ENCODE measurements around the gene RGMA.

Gene RGMA

DNA sequence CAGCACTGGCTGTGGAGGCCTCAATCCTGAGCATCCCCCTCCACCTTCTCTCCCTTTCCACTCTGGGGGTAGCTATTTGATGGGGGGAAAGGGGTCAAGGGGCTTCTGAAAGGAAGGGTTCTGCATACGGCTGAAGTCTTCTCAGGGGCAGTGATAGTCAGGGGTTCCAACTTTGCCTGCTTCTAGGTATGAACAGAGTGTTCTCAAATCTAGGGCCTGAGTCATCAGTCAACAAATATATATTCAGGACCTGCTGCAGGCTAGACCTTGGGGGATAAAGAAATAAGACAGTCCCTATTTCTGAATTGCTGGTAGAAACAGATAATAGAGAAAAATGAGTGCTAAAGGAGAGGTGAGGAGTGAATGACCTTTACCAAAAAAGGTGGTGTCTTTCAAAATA is 12.8 kb downstream of the RGMA start:
- Histone ChIP-seq H3K27me3 (ENCODE audit: insufficient read depth, low read length) (peaks cover 82% of the 10 kb centered on the region), H3K27ac (ENCODE audit: low read depth, low read length) (no peak overlapping the region), H3K4me3 (ENCODE audit: low read depth, low read length) (no peak overlapping the region), H3K4me1 (ENCODE audit: control insufficient read depth, insufficient read depth, low read length, unreplicated experiment) (no peaks in the 10 kb centered on the region), H3K79me2 (ENCODE audit: control insufficient read depth, insufficient read depth, low read length, unreplicated experiment) (no peaks in the 10 kb centered on the region), H2AFZ (ENCODE audit: low read length, unreplicated experiment) (no peak overlapping the region), H3K36me3 (ENCODE audit: insufficient read depth, low read length) (no peaks in the 10 kb centered on the region)

DNA sequence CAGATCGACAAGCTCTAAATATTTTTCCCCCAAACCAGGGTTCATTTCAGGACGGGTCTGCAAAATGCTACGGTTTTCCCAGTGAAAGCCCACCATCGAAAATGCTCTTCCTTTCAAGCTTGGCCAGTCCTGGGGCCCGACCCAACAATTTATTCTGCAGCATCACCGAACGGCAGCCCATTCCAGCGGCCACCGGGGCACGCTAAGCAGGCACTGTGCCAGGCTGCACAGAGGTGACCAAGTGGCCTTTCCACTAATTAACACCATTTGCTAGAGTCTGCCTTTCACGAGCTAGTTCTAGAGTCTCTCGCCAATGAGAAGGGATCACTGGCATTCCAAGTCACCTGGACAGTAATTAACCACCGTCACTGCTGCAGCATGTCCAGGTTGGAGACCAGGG is 14.4 kb downstream of the RGMA start:
- no peak overlapping the region for H3K4me3 ChIP-seq (ENCODE audit: low read depth, low read length)
- no peaks in the 10 kb centered on the region for H3K36me3 ChIP-seq (ENCODE audit: insufficient read depth, low read length)
- no peaks in the 10 kb centered on the region for H3K4me1 ChIP-seq (ENCODE audit: control insufficient read depth, insufficient read depth, low read length, unreplicated experiment)
- H3K27ac ChIP-seq (ENCODE audit: low read depth, low read length), result no peak overlapping the region
- H3K79me2 ChIP-seq (ENCODE audit: control insufficient read depth, insufficient read depth, low read length, unreplicated experiment), result no peaks in the 10 kb centered on the region
- H2AFZ ChIP-seq (ENCODE audit: low read length, unreplicated experiment), result no peak overlapping the region
- H3K27me3 ChIP-seq (ENCODE audit: insufficient read depth, low read length), result peaks cover 89% of the 10 kb centered on the region

DNA sequence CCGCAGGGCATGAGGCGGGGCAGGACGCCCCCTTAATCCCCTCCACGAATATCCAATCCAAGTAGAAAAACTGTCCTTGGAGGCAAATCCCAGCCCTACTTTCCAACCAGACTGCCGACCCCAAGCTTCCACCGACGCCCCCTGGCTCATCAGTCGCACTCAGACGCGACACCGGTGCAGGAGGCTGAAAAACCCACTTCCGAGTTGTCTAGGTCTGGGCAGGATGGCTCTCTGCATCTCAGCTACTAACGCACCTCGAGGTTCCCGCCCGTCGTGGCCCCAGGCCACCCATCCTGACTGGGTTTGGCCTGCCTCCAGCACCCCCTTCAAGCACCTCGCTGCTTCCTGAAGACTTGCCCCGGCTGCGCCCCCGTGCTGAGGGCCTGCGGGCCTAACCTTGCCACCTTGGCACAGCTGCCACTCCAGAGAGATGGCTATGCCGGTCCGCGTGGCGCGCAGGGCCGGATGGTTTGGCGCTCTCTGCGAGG is 15.5 kb downstream of the RGMA start:
- H3K27me3 ChIP-seq (ENCODE audit: insufficient read depth, low read length), result peaks cover 83% of the 10 kb centered on the region
- no peaks in the 10 kb centered on the region for H3K79me2 ChIP-seq (ENCODE audit: control insufficient read depth, insufficient read depth, low read length, unreplicated experiment)
- no peak overlapping the region for H2AFZ ChIP-seq (ENCODE audit: low read length, unreplicated experiment)
- no peaks in the 10 kb centered on the region for H3K36me3 ChIP-seq (ENCODE audit: insufficient read depth, low read length)
- H3K4me3 ChIP-seq (ENCODE audit: low read depth, low read length), result peak overlapping the region; percentile 73
- H3K27ac ChIP-seq (ENCODE audit: low read depth, low read length), result no peak overlapping the region
- no peaks in the 10 kb centered on the region for H3K4me1 ChIP-seq (ENCODE audit: control insufficient read depth, insufficient read depth, low read length, unreplicated experiment)

DNA sequence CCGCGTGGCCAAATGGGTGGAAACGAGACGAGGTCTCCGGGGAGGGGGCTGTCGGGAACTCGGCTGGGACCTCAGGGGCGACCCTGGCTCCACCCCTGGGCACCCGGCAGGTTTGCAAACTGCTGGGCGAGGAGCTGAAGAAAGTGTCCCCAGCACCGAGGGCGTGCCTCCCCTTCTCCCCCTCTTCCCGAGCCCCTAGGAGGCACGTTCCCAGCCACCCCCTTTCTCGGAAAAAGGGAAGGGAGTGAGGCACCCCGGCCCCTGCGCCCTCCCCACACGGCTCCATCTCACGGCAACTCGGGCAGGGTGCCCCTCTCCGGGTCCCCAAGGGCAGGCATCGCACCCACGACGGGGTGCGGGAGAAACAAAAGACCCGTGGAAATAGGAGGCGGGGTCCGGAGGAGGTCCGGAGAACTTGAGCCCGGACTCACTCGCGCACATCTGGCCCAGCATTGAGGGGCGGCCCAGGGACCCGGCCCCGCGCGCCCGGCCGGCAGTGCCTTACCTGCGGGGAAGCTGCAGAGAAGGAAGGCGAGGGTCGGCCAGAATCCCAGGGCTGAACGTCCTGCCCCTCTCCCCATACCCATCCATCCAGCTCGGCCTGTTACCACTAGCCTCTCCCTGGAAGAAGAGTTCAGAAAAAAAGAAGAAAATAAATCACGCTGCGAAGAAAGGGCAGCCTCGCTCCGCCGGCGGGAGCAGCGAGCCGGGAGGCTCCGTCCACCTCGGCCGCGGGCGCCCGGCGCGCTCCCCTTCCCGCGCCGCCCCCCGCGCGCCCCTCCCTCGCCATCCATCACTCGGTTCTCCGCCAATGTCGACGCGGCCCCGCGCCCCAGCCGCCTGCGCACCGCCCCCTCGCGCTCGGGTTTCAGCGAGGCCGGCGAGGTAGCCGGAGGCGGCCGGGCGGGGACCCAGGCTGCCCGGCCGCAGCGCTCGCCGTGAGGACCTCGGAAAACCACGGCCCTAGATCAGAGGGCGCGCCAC is 16.3 kb downstream of the RGMA start:
- Histone ChIP-seq H3K79me2 (ENCODE audit: control insufficient read depth, insufficient read depth, low read length, unreplicated experiment) (no peaks in the 10 kb centered on the region), H3K4me1 (ENCODE audit: control insufficient read depth, insufficient read depth, low read length, unreplicated experiment) (no peaks in the 10 kb centered on the region), H3K4me3 (ENCODE audit: low read depth, low read length) (peak overlapping the region; percentile 73), H2AFZ (ENCODE audit: low read length, unreplicated experiment) (no peak overlapping the region), H3K36me3 (ENCODE audit: insufficient read depth, low read length) (no peaks in the 10 kb centered on the region), H3K27ac (ENCODE audit: low read depth, low read length) (no peak overlapping the region), H3K27me3 (ENCODE audit: insufficient read depth, low read length) (peaks cover 77% of the 10 kb centered on the region)

GRCh38 chr15:93072011-93072410 is 17.0 kb downstream of the RGMA start:
- H3K27me3 ChIP-seq (ENCODE audit: insufficient read depth, low read length), result peaks cover 71% of the 10 kb centered on the region
- no peak overlapping the region for H2AFZ ChIP-seq (ENCODE audit: low read length, unreplicated experiment)
- H3K4me3 ChIP-seq (ENCODE audit: low read depth, low read length), result peak overlapping the region; percentile 73
- no peaks in the 10 kb centered on the region for H3K79me2 ChIP-seq (ENCODE audit: control insufficient read depth, insufficient read depth, low read length, unreplicated experiment)
- H3K4me1 ChIP-seq (ENCODE audit: control insufficient read depth, insufficient read depth, low read length, unreplicated experiment), result no peaks in the 10 kb centered on the region
- H3K36me3 ChIP-seq (ENCODE audit: insufficient read depth, low read length), result no peaks in the 10 kb centered on the region
- no peak overlapping the region for H3K27ac ChIP-seq (ENCODE audit: low read depth, low read length)

GRCh38 chr15:93071469-93071936 is 17.5 kb downstream of the RGMA start:
- Histone ChIP-seq H2AFZ (ENCODE audit: low read length, unreplicated experiment) (no peak overlapping the region), H3K36me3 (ENCODE audit: insufficient read depth, low read length) (no peaks in the 10 kb centered on the region), H3K27me3 (ENCODE audit: insufficient read depth, low read length) (peaks cover 69% of the 10 kb centered on the region), H3K27ac (ENCODE audit: low read depth, low read length) (no peak overlapping the region), H3K4me3 (ENCODE audit: low read depth, low read length) (peak overlapping the region; percentile 73), H3K79me2 (ENCODE audit: control insufficient read depth, insufficient read depth, low read length, unreplicated experiment) (no peaks in the 10 kb centered on the region), H3K4me1 (ENCODE audit: control insufficient read depth, insufficient read depth, low read length, unreplicated experiment) (no peaks in the 10 kb centered on the region)

- Histone ChIP-seq H3K79me2 (ENCODE audit: control insufficient read depth, insufficient read depth, low read length, unreplicated experiment) (no peaks in the 10 kb centered on the region), H3K27me3 (ENCODE audit: insufficient read depth, low read length) (peaks cover 62% of the 10 kb centered on the region), H3K4me3 (ENCODE audit: low read depth, low read length) (no peak overlapping the region; the same call in 1 of the 2 replicates), H2AFZ (ENCODE audit: low read length, unreplicated experiment) (no peak overlapping the region), H3K4me1 (ENCODE audit: control insufficient read depth, insufficient read depth, low read length, unreplicated experiment) (no peaks in the 10 kb centered on the region), H3K27ac (ENCODE audit: low read depth, low read length) (no peak overlapping the region), H3K36me3 (ENCODE audit: insufficient read depth, low read length) (no peaks in the 10 kb centered on the region)
Measured at GRCh38 chr15:93070551-93071296, 18.3 kb downstream of the RGMA start.

GRCh38 chr15:93070132-93070531 is 18.9 kb downstream of the RGMA start:
- Histone ChIP-seq H3K36me3 (ENCODE audit: insufficient read depth, low read length) (no peaks in the 10 kb centered on the region), H3K27me3 (ENCODE audit: insufficient read depth, low read length) (peaks cover 56% of the 10 kb centered on the region), H3K4me3 (ENCODE audit: low read depth, low read length) (no peak overlapping the region), H2AFZ (ENCODE audit: low read length, unreplicated experiment) (no peak overlapping the region), H3K27ac (ENCODE audit: low read depth, low read length) (no peak overlapping the region), H3K79me2 (ENCODE audit: control insufficient read depth, insufficient read depth, low read length, unreplicated experiment) (no peaks in the 10 kb centered on the region), H3K4me1 (ENCODE audit: control insufficient read depth, insufficient read depth, low read length, unreplicated experiment) (no peaks in the 10 kb centered on the region)

DNA sequence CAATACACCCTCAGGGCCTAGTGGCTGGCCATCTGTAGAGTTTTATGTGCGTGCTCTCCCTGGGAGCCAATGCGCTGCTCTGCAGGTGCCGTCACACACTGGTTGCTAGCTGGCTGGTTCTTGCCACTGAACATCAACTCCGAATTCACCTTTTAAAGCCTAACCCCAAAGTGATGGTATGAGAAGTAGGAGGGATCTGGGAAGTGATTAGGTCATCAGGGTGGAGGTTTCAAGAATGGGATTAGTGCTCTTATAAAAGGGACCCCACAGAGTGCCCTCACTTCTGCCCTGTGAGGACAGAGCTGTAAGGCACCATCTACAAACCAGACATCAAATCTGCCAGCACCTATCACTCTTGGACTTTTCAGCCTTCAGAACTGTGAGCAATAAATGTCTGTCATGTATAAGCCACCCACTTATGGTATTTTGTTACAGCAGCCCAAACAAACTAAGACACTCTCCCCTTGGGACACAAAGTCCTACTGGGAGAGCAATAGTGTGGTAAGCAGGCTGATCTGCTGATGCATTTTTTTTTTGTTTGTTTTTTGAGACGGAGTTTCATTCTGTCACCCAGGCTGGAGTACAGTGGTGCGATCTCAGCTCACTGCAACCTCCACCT is 20.3 kb downstream of the RGMA start:
- Histone ChIP-seq H3K27ac (ENCODE audit: low read depth, low read length) (no peak overlapping the region), H3K36me3 (ENCODE audit: insufficient read depth, low read length) (no peaks in the 10 kb centered on the region), H2AFZ (ENCODE audit: low read length, unreplicated experiment) (no peak overlapping the region), H3K27me3 (ENCODE audit: insufficient read depth, low read length) (peaks cover 46% of the 10 kb centered on the region), H3K4me3 (ENCODE audit: low read depth, low read length) (no peak overlapping the region), H3K79me2 (ENCODE audit: control insufficient read depth, insufficient read depth, low read length, unreplicated experiment) (no peaks in the 10 kb centered on the region), H3K4me1 (ENCODE audit: control insufficient read depth, insufficient read depth, low read length, unreplicated experiment) (no peaks in the 10 kb centered on the region)

DNA sequence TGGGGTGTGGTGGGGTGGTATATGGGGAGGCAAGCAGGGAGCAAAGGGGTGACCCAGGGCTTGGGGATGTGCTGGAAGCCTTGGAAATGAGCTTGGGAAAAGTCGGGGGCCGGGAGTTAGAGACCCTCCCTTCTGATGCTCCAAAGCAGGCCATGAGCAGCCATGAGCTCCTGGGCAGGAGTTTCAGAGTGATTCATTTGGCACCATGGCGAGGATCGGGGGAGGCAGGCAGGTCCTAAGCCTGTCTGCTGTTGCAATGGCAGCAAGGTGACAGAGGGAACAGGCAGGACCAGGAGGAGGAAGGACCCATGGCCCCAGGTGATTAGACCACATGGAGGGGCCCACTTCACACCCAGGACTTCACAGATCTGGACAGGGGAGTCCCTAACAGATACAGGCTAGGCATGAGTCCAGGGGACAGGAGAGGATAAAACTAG is 21.3 kb downstream of the RGMA start:
- peaks cover 43% of the 10 kb centered on the region for H3K27me3 ChIP-seq (ENCODE audit: insufficient read depth, low read length)
- no peaks in the 10 kb centered on the region for H3K79me2 ChIP-seq (ENCODE audit: control insufficient read depth, insufficient read depth, low read length, unreplicated experiment)
- H3K4me1 ChIP-seq (ENCODE audit: control insufficient read depth, insufficient read depth, low read length, unreplicated experiment), result no peaks in the 10 kb centered on the region
- H2AFZ ChIP-seq (ENCODE audit: low read length, unreplicated experiment), result no peak overlapping the region
- H3K36me3 ChIP-seq (ENCODE audit: insufficient read depth, low read length), result no peaks in the 10 kb centered on the region
- no peak overlapping the region for H3K27ac ChIP-seq (ENCODE audit: low read depth, low read length)
- H3K4me3 ChIP-seq (ENCODE audit: low read depth, low read length), result no peak overlapping the region
